Activated T-cell treated with anti-CD3 and anti-CD28 coated beads, Interleukin-2, amount 50 U/mL, for 24 hours (primary cell): ENCODE results near the gene NDOR1.

Experiments
- DNase-seq: peaks from one replicate; pipeline ENCODE4 v3.0.0-alpha.2; 2020
- H3K27ac Mint-ChIP-seq: 2 replicates; pipeline ENCODE4 v1.8.0; 2020; ENCODE audit warnings: mild to moderate bottlenecking, mixed read lengths
- H3K27me3 Mint-ChIP-seq: 2 replicates; pipeline ENCODE4 v1.8.0; 2020; ENCODE audit warnings: mixed read lengths
- H3K36me3 Mint-ChIP-seq: 2 replicates; pipeline ENCODE4 v1.8.0; 2020; ENCODE audit warnings: low read depth, mixed read lengths
- H3K4me1 Mint-ChIP-seq: 2 replicates; pipeline ENCODE4 v1.8.0; 2020; ENCODE audit warnings: low read depth, mixed read lengths
- H3K4me3 Mint-ChIP-seq: 2 replicates; pipeline ENCODE4 v1.8.0; 2020; ENCODE audit warnings: mild to moderate bottlenecking, moderate library complexity, mixed read lengths
- H3K9me3 Mint-ChIP-seq: 2 replicates; pipeline ENCODE4 v1.8.0; 2020; ENCODE audit warnings: mixed read lengths

NDOR1 gene

DNA sequence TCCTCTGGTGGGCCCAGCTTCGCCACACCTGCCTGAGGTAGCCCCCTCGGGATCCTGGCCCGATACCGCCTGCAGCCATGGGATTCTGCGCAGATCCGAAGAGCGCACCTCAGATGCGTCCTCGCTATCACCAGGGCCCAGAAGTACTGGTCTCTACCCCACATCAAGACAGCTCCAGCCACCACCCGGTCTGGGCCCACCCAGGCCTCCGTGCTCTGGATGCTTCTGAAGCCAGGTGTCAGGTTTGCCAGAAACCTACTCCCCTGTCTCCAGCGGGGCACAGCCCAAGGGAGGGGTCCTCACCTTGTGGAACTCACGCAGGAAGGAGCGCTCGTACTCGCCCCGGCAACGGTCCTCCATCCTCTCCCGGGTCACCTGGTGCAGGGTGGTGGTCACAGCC, 19.6 kb upstream of the NDOR1 start:
- Mint-ChIP-seq H3K9me3 (no peaks in the 10 kb centered on the region), H3K36me3 (peaks cover 86% of the 10 kb centered on the region), H3K4me1 (peaks cover 46% of the 10 kb centered on the region), H3K27me3 (no peaks in the 10 kb centered on the region), H3K27ac (no peak overlapping the region), H3K4me3 (peak overlapping the region; percentile 96)
- DNase-seq, result no peak

DNA sequence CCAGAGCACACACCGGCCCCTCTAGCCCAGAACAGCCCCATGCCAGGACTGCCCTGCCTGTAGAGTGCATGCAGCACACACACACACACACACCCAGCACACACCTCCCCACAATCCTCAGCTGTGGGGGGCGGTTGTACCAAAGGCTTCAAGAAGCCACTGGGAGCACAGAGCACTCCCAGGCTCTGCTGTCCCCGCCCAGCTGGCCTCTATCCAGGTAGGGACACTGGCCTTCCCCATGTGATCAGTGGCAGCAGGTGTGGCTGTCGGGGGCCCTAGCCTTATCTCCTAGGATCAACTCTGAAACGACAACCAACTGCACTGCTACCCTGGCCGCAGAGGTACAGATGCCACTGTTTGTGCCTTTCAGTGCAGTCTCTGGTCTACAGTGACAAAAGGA, 19.1 kb upstream of the NDOR1 start:
- Mint-ChIP-seq H3K36me3 (peaks cover 86% of the 10 kb centered on the region), H3K27me3 (no peaks in the 10 kb centered on the region), H3K4me3 (peak overlapping the region; percentile 96), H3K27ac (peak overlapping the region; percentile 68), H3K9me3 (no peaks in the 10 kb centered on the region), H3K4me1 (peaks cover 49% of the 10 kb centered on the region)
- no peak for DNase-seq

DNA sequence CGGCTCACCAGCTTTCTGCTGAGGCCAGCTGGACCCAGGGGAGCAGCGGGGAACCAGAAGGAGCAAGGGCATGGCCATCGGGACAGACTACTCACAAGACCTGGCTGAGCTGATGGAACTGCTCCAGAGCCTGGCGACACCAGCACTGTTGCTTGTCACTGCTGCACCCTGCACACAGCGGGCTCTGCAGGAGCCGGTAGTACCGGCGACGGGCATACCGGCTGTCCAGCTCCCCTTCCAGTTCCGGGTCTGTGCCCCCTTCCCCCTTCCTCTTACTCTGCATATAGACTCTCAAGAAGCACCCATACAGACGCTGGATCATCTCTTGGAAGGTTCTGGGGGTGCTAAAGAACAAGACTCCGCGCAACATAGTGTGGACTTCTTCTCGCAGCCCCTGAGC, 18.1 kb upstream of the NDOR1 start:
- Mint-ChIP-seq H3K4me3 (peak overlapping the region; percentile 96), H3K27ac (peak overlapping the region; percentile 93), H3K9me3 (no peaks in the 10 kb centered on the region), H3K36me3 (peaks cover 79% of the 10 kb centered on the region), H3K4me1 (peaks cover 49% of the 10 kb centered on the region), H3K27me3 (no peaks in the 10 kb centered on the region)
- DNase-seq, result no peak

DNA sequence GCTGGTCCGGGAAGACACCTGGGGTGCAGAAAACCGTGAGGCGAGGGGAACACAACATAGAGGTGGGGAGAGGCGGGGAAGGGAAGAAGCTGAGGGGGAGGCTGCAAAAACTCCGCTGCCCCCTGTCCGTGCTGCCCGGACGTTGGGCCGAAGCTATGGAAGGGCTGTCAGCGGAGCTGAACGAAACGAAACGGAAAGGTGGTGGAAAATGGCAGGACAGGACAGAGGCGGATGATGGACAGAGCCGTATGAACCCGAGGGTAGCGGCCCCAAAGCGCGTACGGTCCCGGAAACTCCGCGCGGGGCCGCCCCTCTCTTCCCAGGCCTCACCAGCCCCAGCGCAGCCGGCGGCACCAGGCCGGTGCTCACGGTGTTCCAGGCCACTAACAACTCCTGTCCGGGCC, 17.4 kb upstream of the NDOR1 start:
- H3K4me1 Mint-ChIP-seq, result peaks cover 49% of the 10 kb centered on the region

DNA sequence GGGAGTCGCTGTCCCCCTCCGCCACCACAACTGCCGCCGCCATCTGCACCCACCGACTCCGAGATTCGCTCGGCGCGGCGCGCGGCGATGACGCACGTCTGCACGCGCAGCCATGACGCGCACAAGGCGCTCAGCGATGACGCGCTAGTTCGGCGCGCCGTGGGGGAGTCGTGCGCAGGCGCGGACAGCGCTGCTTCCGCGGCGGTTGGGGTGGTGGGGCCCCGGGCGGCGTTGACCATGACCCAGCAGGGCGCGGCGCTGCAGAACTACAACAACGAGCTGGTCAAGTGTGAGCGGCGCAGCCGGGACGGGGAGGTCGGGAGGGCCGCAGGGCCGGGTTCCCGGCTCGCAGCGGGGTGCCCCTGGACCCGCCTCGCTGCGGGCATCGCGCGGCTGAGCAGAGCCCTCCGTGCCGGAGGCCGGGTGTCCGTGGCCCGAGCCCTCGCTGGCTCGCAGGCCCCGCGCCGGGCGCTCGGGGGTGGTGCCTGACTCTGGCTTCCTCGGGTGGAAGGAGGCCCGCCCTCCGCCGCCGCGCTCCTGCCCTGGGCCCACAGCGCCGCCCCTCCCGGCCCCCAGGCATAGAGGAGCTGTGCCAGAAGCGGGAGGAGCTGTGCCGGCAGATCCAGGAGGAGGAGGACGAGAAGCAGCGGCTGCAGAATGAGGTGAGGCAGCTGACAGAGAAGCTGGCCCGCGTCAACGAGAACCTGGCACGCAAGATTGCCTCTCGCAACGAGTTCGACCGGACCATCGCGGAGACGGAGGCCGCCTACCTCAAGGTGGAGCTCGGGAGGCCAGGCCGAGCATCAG, 16.8 kb upstream of the NDOR1 start, which contains the start of the genes ANAPC2 and SSNA1:
ANAPC2 (minus strand) TSS at position 71 of the 807 bp plus-strand sequence; CDS start at position 43, 28 bp downstream.
SSNA1 (plus strand) TSS at position 187 of the 807 bp plus-strand sequence; CDS start at position 238, 51 bp downstream.
- peak within 1 kb of the TSS; percentile 97 for H3K27ac Mint-ChIP-seq
- no peaks in the 10 kb centered on the region for H3K9me3 Mint-ChIP-seq
- H3K4me3 Mint-ChIP-seq, result peak within 1 kb of the TSS; percentile 96
- no peaks in the 10 kb centered on the region for H3K27me3 Mint-ChIP-seq
- DNase-seq, result peak; percentile 98
- peaks cover 49% of the 10 kb centered on the region for H3K4me1 Mint-ChIP-seq
- peaks cover 68% of the 10 kb centered on the region for H3K36me3 Mint-ChIP-seq

More for the DNA sequence above, 17.4 kb upstream of the NDOR1 start:
- Mint-ChIP-seq H3K9me3 (no peaks in the 10 kb centered on the region), H3K27ac (peak overlapping the region; percentile 93), H3K27me3 (no peaks in the 10 kb centered on the region), H3K36me3 (peaks cover 74% of the 10 kb centered on the region), H3K4me3 (peak overlapping the region; percentile 96)
- DNase-seq, result no peak

DNA sequence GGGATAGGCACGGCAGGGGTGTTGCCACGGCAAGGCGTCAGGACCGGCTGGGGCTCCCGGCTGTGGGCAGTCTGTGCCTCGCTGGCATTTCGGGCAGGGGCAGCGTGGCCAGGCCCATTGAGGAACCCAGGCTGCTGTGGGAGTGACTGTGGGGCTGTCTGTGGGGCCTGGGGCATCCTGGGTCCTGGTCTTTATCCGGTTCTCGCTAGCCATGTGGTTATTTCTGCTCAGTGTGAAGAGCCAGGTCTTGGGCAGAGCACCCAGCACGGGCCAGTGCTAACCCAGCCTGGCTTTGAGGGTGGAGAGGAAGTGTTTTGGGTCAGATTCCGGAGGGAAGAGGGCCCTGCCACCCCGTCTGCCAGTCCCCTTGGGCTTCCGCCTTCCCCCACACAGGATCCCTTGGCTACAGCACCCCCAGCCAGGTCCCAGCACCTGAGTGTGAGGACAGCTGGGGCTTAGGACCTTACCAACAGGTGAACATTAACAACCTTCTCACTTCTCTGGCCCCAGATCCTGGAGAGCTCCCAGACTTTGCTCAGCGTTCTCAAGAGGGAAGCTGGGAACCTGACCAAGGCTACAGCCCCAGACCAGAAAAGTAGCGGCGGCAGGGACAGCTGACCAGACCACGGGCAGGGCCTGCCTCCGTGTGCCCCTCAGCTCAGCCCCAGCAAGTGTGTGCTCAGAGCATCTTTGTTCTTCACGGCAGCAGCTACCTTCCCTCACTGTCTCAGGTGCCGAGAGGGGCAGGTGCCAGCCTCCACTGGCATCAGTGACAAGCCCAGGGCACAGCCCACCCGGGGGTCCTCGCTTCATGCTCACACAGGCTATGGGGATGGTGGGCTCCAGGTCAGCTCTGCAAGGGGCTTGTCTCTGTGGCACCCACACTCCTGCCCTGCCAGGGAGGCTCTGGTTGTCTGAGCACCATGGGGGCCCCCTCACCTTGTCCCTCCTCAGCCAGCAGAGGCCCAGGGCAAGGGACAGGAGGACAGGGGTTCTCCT, 15.9 kb upstream of the NDOR1 start:
- peaks cover 59% of the 10 kb centered on the region for H3K36me3 Mint-ChIP-seq
- peak overlapping the region; percentile 96 for H3K4me3 Mint-ChIP-seq
- H3K4me1 Mint-ChIP-seq, result peaks cover 47% of the 10 kb centered on the region
- DNase-seq, result no peak
- H3K27ac Mint-ChIP-seq, result peak overlapping the region; percentile 97
- no peaks in the 10 kb centered on the region for H3K9me3 Mint-ChIP-seq
- H3K27me3 Mint-ChIP-seq, result no peaks in the 10 kb centered on the region

DNA sequence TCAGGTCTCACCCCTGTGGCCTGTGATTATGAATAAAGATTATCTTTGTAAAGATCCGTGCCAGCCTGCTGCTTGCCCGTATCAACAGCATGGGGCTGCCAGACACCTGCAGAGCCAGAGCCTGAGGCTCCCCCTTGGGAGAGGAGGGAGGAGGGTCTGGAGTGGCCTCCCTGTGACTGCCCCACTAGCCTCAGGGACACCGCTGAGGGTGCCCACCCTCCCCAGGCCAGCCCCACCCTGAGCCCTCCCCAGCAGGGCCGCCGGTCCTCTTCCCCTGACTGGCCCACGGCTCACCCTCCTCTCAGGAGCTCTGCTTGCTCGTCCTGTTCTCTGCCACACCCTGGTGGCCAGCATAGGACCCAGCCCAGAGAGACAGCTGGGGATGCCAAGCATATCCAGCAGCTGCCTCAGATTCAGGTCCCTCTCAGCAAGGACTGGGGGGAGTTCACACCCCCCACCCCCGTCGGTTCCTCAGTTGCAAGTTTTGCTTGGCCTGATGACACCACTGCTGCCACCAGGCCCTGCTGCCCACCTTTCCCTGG, 15.1 kb upstream of the NDOR1 start:
- no peaks in the 10 kb centered on the region for H3K9me3 Mint-ChIP-seq
- H3K4me1 Mint-ChIP-seq, result peaks cover 45% of the 10 kb centered on the region
- no peak for DNase-seq
- H3K27me3 Mint-ChIP-seq, result no peaks in the 10 kb centered on the region
- peak overlapping the region; percentile 97 for H3K27ac Mint-ChIP-seq
- H3K4me3 Mint-ChIP-seq, result peak overlapping the region; percentile 96
- peaks cover 55% of the 10 kb centered on the region for H3K36me3 Mint-ChIP-seq

DNA sequence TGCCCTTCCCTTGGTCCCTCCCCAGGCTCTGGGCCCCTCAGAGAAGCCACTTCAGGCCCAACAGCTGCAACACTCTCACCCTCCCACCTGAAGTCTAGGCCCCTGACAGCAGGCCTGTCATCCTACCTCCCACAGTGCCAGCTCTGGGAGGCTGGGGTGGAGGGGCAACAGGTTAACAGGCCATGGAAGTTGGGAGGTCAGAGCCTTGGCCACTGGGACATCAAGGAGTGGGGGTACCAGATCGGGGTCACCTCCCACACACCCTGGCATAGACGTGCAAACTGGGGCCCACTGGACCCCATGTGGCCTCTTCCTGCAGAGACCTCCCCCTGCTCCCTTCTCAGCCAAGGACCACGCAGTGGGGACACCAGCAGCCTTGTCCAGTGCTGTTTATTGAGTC, 14.3 kb upstream of the NDOR1 start:
- Mint-ChIP-seq H3K27ac (peak overlapping the region; percentile 40), H3K4me1 (peaks cover 37% of the 10 kb centered on the region), H3K4me3 (no peak overlapping the region), H3K36me3 (peaks cover 47% of the 10 kb centered on the region), H3K9me3 (no peaks in the 10 kb centered on the region), H3K27me3 (no peaks in the 10 kb centered on the region)
- DNase-seq, result no peak

DNA sequence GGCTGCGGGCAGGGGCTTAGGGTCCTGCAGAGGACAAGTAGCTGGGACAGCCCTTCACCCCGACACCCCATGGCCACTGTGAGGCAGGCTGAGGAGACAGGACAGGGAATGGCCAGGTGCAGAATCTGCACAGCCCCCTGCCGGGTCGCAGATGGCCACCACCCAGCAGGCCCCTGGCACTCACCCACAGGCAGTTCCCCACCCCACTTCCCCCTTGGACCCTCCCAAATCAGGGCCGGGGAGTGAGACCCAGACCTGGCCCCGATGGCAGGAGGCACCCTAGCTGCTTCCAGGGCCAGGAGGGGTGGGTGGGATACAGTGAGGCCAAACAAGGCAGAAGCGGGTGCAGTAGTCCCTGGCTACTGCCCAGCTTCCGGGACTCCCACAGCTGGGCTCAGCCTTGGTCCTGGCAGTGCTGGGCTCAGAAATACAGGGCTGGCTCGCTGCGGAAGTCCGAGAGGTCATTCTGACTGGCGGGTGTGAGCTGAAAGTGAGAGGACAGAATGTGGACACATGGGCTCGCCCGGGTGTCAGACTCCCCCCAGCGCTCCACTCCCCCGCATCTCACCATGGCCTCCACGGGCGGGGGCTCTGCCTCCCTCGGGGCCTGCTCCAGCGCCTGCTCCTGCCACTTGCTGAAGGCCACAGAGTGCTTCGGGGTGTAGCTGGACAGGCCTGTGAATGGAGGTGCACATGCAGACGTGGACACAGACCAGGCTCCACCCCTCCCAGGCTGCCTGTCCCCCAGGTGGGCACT, 13.6 kb upstream of the NDOR1 start:
- no peak for DNase-seq
- Mint-ChIP-seq H3K27me3 (no peaks in the 10 kb centered on the region), H3K4me1 (peaks cover 31% of the 10 kb centered on the region), H3K9me3 (no peaks in the 10 kb centered on the region), H3K4me3 (no peak overlapping the region), H3K36me3 (peaks cover 41% of the 10 kb centered on the region), H3K27ac (peak overlapping the region; percentile 40)

DNA sequence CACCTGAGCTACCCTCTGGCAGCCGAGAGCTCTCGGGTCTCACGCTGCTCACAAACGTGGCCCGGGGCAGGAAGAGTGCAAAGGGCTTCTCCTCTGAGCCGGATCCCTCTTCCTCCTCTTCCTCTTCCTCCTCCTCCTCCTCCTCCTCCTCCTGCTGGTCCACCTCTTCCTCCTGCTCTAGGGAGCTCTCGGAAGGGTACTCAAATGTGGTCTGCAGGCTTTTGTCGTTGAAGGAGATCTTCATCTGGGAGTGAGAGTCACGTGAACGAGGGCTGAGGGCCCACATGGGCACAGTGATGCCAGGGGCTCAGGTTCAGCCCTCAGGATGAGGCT, 13.1 kb upstream of the NDOR1 start:
- no peak for DNase-seq
- Mint-ChIP-seq H3K4me3 (no peak overlapping the region), H3K27me3 (no peaks in the 10 kb centered on the region), H3K36me3 (peaks cover 35% of the 10 kb centered on the region), H3K4me1 (peaks cover 26% of the 10 kb centered on the region), H3K27ac (no peak overlapping the region), H3K9me3 (no peaks in the 10 kb centered on the region)

DNA sequence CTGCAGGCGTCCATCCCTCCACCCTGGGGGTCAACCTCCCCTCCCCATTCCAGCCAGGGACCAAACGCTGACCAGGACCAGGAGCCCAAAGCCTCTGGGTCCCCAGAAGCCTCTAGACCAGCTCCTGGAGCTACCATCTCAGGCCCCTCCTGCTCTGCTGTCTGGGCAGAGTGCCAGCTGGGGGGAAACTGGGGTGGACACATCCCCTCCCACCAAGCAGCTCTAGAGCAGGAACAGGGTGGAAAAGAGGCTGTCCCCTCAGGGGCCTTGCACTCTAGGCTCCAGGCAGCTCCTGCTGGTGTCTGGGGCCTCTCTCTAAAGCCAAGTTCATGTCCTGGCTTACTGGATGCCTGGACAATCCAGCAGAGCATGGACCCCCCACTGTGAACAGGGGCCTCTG, 12.6 kb upstream of the NDOR1 start:
- H3K27me3 Mint-ChIP-seq, result no peaks in the 10 kb centered on the region
- no peak overlapping the region for H3K27ac Mint-ChIP-seq
- DNase-seq, result no peak
- no peaks in the 10 kb centered on the region for H3K9me3 Mint-ChIP-seq
- peaks cover 24% of the 10 kb centered on the region for H3K4me1 Mint-ChIP-seq
- no peak overlapping the region for H3K4me3 Mint-ChIP-seq
- peaks cover 31% of the 10 kb centered on the region for H3K36me3 Mint-ChIP-seq

DNA sequence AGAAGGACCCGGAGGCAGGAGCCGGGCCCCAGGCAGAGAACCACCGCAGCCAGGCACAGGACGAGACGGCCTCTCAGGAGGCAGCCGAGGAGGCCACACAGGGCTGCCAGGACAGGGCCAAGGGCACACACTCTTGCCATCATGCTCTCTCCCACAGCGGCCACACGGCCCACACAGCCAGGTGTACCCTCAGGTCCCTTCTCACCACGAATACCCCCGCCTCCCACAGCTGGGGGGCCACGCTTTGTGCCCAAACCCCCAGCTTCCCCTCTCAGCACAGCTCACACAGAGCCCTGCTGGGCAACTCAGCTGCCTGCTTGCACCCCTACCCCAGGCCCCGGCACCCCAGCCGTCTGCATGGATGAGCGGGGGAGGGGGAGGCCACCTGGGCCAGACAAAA, 11.7 kb upstream of the NDOR1 start:
- Mint-ChIP-seq H3K27me3 (no peaks in the 10 kb centered on the region), H3K9me3 (no peaks in the 10 kb centered on the region), H3K4me3 (no peak overlapping the region), H3K4me1 (peaks cover 28% of the 10 kb centered on the region), H3K36me3 (peaks cover 26% of the 10 kb centered on the region), H3K27ac (no peak overlapping the region)
- DNase-seq, result no peak

DNA sequence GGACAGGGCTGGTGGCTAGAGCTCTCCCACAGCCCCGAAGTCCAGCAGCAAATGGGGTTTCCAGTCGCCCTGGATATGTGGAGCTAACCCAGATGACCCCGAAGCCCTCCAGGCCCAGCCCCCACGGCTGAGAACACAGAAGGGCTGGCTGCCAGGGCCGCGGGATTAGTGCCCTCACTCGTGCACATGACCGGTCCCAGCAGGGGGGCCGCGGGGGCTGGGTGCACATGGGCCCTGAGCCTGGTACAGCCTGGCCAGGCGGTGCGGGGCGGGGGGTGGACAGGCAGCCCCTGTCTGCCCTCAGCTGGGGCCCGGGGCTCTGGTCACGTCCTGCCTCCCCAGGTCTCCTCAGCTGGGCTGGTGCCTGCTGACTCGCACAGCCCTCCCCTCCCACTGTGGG, 11.1 kb upstream of the NDOR1 start:
- no peak overlapping the region for H3K27ac Mint-ChIP-seq
- no peaks in the 10 kb centered on the region for H3K9me3 Mint-ChIP-seq
- H3K4me3 Mint-ChIP-seq, result no peak overlapping the region
- no peak for DNase-seq
- H3K27me3 Mint-ChIP-seq, result no peaks in the 10 kb centered on the region
- peaks cover 26% of the 10 kb centered on the region for H3K4me1 Mint-ChIP-seq
- peaks cover 21% of the 10 kb centered on the region for H3K36me3 Mint-ChIP-seq

DNA sequence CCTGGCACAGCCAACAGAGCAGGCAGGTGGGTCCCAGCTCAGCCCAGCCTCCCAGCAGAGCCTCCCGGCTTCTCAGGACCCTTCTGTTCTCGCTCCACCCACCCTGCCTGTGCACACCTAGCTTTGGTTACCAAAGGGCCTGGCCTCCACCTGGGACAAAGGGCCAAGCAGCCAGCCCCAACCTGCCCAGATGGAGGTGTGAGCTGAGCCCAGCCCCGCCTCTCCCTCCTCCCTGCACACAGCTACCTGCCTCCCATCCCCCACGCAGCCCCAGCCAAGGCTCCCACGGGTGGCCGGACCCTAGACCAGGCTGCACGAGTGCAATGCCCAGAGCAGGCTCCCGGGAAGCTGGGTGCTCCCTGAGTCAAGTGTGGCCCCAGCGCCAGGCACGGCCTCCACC, 10.6 kb upstream of the NDOR1 start:
- Mint-ChIP-seq H3K27me3 (no peaks in the 10 kb centered on the region), H3K4me1 (peaks cover 23% of the 10 kb centered on the region), H3K4me3 (no peak overlapping the region), H3K36me3 (peaks cover 17% of the 10 kb centered on the region), H3K9me3 (no peaks in the 10 kb centered on the region), H3K27ac (no peak overlapping the region)
- DNase-seq, result no peak
